Ascending aorta (tissue), 2 donors: ENCODE measurements around the gene IGDCC3. TPM values are rescaled to one million over a fixed set of nuclear protein-coding genes. Genes with fewer than 3 reads are reported as not detected.
"Not testable (repeated sequence)": the region's sequence is repeated elsewhere in the genome, so short reads cannot be mapped to it uniquely, and the experiment has no call there.

Source experiments
- DNase-seq, 2 donors: peaks; one replicate each; pipeline ENCODE4 v3.0.0-alpha.2; 2019; ENCODE audit warnings: low spot score in 2 of 2
- H3K27ac ChIP-seq, 2 donors: fragments of 200-600 bp; sonication (generic); one replicate each; pipeline ENCODE4 v1.5.1; 2016 to 2017; ENCODE audit warnings: mild to moderate bottlenecking in 1 of 2
- H3K27me3 ChIP-seq: fragments of 200-600 bp; sonication (generic); one replicate; pipeline ENCODE4 v1.5.1; 2017
- H3K36me3 ChIP-seq, 2 donors: fragments of 200-600 bp; sonication (generic); one replicate each; pipeline ENCODE4 v1.5.1; 2016
- H3K4me1 ChIP-seq, 2 donors: fragments of 200-600 bp; sonication (generic); one replicate each; pipeline ENCODE4 v1.5.1; 2016 to 2017; ENCODE audit warnings: mild to moderate bottlenecking in 1 of 2
- H3K4me3 ChIP-seq, 2 donors: fragments of 200-600 bp; sonication (generic); one replicate each; pipeline ENCODE4 v1.5.1; 2016 to 2017; ENCODE audit warnings: mild to moderate bottlenecking in 1 of 2
- H3K9me3 ChIP-seq, 2 donors: fragments of 200-600 bp; sonication (generic); one replicate each; pipeline ENCODE4 v1.5.1; 2016
- CTCF ChIP-seq, 3 experiments: fragments of 200-600 bp in 2 of 3; fragments of 450-650 bp in 1 of 3; sonication (generic) in 2 of 3; IDR thresholded peaks; one replicate each; pipeline ENCODE4 v1.5.1; 2016 to 2019; ENCODE audit warnings: antibody characterized with exemption in 3 of 3, mild to moderate bottlenecking in 1 of 3, moderate library complexity in 1 of 3
- intact Hi-C: fragments of 100-400 bp; cut with DNase I; formaldehyde crosslinking; loops from one replicate; pipeline ENCODE4 v1.15.1; 2023
- total RNA-seq: library from RNA; depleted of rRNA; stranded (reverse); fragments of >200 nt; gene quantifications from one replicate; pipeline ENCODE4 v1.1.0, GENCODE V29; 2016

Gene IGDCC3
- total RNA-seq, 1 donor from 2014 or later = not detected

GRCh38 chr15:65361708-65362459, 15.9 kb downstream of the IGDCC3 start:
- H3K4me1 ChIP-seq = no peaks in the 10 kb centered on the region
- H3K27ac ChIP-seq = no peak overlapping the region
- no peak for TF ChIP-seq CTCF (IDR thresholded peaks at IDR 0.05)
- no peak overlapping the region for H3K4me3 ChIP-seq
- H3K36me3 ChIP-seq = no peaks in the 10 kb centered on the region
- intact Hi-C loops = no loop called here
- H3K27me3 ChIP-seq = no peaks in the 10 kb centered on the region
- no peak for DNase-seq
- H3K9me3 ChIP-seq = no peaks in the 10 kb centered on the region

GRCh38 chr15:65360506-65360905, 17.3 kb downstream of the IGDCC3 start:
- Histone ChIP-seq H3K9me3 (no peaks in the 10 kb centered on the region), H3K4me1 (peaks cover 2 to 3% of the 10 kb centered on the region in 2 donors), H3K27ac (no peak overlapping the region), H3K4me3 (no peak overlapping the region), H3K36me3 (no peaks in the 10 kb centered on the region), H3K27me3 (peaks cover 4% of the 10 kb centered on the region)
- intact Hi-C loops = no loop called here
- DNase-seq = no peak
- TF ChIP-seq CTCF (IDR thresholded peaks at IDR 0.05) = no peak

- intact Hi-C loops = no loop called here
- H3K4me1 ChIP-seq = peaks cover 2 to 3% of the 10 kb centered on the region in 2 donors
- no peaks in the 10 kb centered on the region for H3K9me3 ChIP-seq
- H3K36me3 ChIP-seq = no peaks in the 10 kb centered on the region
- TF ChIP-seq CTCF (IDR thresholded peaks at IDR 0.05) = no peak
- no peak for DNase-seq
- H3K27ac ChIP-seq = no peak overlapping the region
- peak overlapping the region; percentile 57 for H3K4me3 ChIP-seq
- peaks cover 10% of the 10 kb centered on the region for H3K27me3 ChIP-seq
These were observed 21.8 kb downstream of the IGDCC3 start for GRCh38 chr15:65355988-65356353.

- intact Hi-C loops = no loop called here
- Histone ChIP-seq H3K4me1 (peaks cover 2 to 3% of the 10 kb centered on the region in 2 donors), H3K4me3 (peak overlapping the region; percentile 57), H3K27ac (no peak overlapping the region), H3K36me3 (no peaks in the 10 kb centered on the region), H3K27me3 (peaks cover 10% of the 10 kb centered on the region), H3K9me3 (no peaks in the 10 kb centered on the region)
- TF ChIP-seq CTCF (IDR thresholded peaks at IDR 0.05) = no peak
- DNase-seq = no peak
These were observed 22.4 kb downstream of the IGDCC3 start for GRCh38 chr15:65355173-65355987.

- Histone ChIP-seq H3K27ac (no peak overlapping the region), H3K9me3 (no peaks in the 10 kb centered on the region), H3K4me3 (peak overlapping the region in 1 of 2 donors; percentile 57), H3K27me3 (peaks cover 10% of the 10 kb centered on the region), H3K36me3 (no peaks in the 10 kb centered on the region), H3K4me1 (peaks cover 2 to 3% of the 10 kb centered on the region in 2 donors)
- no peak for DNase-seq
- TF ChIP-seq CTCF (IDR thresholded peaks at IDR 0.05) = no peak
- intact Hi-C loops = no loop called here
These were observed 23.0 kb downstream of the IGDCC3 start for GRCh38 chr15:65354835-65355172.

GRCh38 chr15:65351972-65352371, 25.8 kb downstream of the IGDCC3 start:
- intact Hi-C loops, H3K36me3 ChIP-seq, H3K27ac ChIP-seq: not testable (repeated sequence)

More at GRCh38 chr15:65351972-65352371, 25.8 kb downstream of the IGDCC3 start:
- H3K4me1 ChIP-seq, H3K4me3 ChIP-seq, DNase-seq, H3K9me3 ChIP-seq: not testable (repeated sequence)
- H3K27me3 ChIP-seq = peaks cover 10% of the 10 kb centered on the region
